ENCODE measurements around the gene ALPL.

ALPL gene

GRCh38 chr1:21491488-21492355 is 17.5 kb upstream of the ALPL start:
- DNase-seq: no peak
- H3K27ac ChIP-seq (ENCODE audit: insufficient read depth, low read length, poor library complexity, severe bottlenecking): no peak overlapping the region
- no peaks in the 10 kb centered on the region for H3K27me3 ChIP-seq (replicated peaks; ENCODE audit: control insufficient read depth, insufficient read depth, low read length, poor library complexity, severe bottlenecking)
- H3K4me1 ChIP-seq (ENCODE audit: control insufficient read depth, insufficient read depth, low read length, poor library complexity, severe bottlenecking): peaks cover 3% of the 10 kb centered on the region
- H3K9me3 ChIP-seq (ENCODE audit: control insufficient read depth, low read length): no peaks in the 10 kb centered on the region
- H3K4me3 ChIP-seq (ENCODE audit: insufficient read depth, low read depth, low read length, poor library complexity, severe bottlenecking): no peak overlapping the region
- H3K36me3 ChIP-seq (ENCODE audit: control insufficient read depth, insufficient read depth, low read length): no peaks in the 10 kb centered on the region

GRCh38 chr1:21492356-21492625 is 16.9 kb upstream of the ALPL start:
- DNase-seq: no peak
- H3K4me1 ChIP-seq (ENCODE audit: control insufficient read depth, insufficient read depth, low read length, poor library complexity, severe bottlenecking): peaks cover 3% of the 10 kb centered on the region
- H3K27me3 ChIP-seq (replicated peaks; ENCODE audit: control insufficient read depth, insufficient read depth, low read length, poor library complexity, severe bottlenecking): no peaks in the 10 kb centered on the region
- H3K36me3 ChIP-seq (ENCODE audit: control insufficient read depth, insufficient read depth, low read length): no peaks in the 10 kb centered on the region
- H3K27ac ChIP-seq (ENCODE audit: insufficient read depth, low read length, poor library complexity, severe bottlenecking): no peak overlapping the region
- H3K9me3 ChIP-seq (ENCODE audit: control insufficient read depth, low read length): no peaks in the 10 kb centered on the region
- H3K4me3 ChIP-seq (ENCODE audit: insufficient read depth, low read depth, low read length, poor library complexity, severe bottlenecking): no peak overlapping the region

GRCh38 chr1:21494196-21494595 is 15.0 kb upstream of the ALPL start:
- DNase-seq: no peak
- Histone ChIP-seq H3K9me3 (ENCODE audit: control insufficient read depth, low read length) (no peaks in the 10 kb centered on the region), H3K27me3 (replicated peaks; ENCODE audit: control insufficient read depth, insufficient read depth, low read length, poor library complexity, severe bottlenecking) (no peaks in the 10 kb centered on the region), H3K27ac (ENCODE audit: insufficient read depth, low read length, poor library complexity, severe bottlenecking) (no peak overlapping the region), H3K36me3 (ENCODE audit: control insufficient read depth, insufficient read depth, low read length) (no peaks in the 10 kb centered on the region), H3K4me3 (ENCODE audit: insufficient read depth, low read depth, low read length, poor library complexity, severe bottlenecking) (no peak overlapping the region), H3K4me1 (ENCODE audit: control insufficient read depth, insufficient read depth, low read length, poor library complexity, severe bottlenecking) (no peaks in the 10 kb centered on the region)

GRCh38 chr1:21495225-21495820 is 13.9 kb upstream of the ALPL start:
- no peaks in the 10 kb centered on the region for H3K9me3 ChIP-seq (ENCODE audit: control insufficient read depth, low read length)
- no peak for DNase-seq
- no peaks in the 10 kb centered on the region for H3K27me3 ChIP-seq (replicated peaks; ENCODE audit: control insufficient read depth, insufficient read depth, low read length, poor library complexity, severe bottlenecking)
- no peaks in the 10 kb centered on the region for H3K4me1 ChIP-seq (ENCODE audit: control insufficient read depth, insufficient read depth, low read length, poor library complexity, severe bottlenecking)
- no peak overlapping the region for H3K27ac ChIP-seq (ENCODE audit: insufficient read depth, low read length, poor library complexity, severe bottlenecking)
- no peak overlapping the region for H3K4me3 ChIP-seq (ENCODE audit: insufficient read depth, low read depth, low read length, poor library complexity, severe bottlenecking)
- H3K36me3 ChIP-seq (ENCODE audit: control insufficient read depth, insufficient read depth, low read length): no peaks in the 10 kb centered on the region

- no peak overlapping the region for H3K4me3 ChIP-seq (ENCODE audit: insufficient read depth, low read depth, low read length, poor library complexity, severe bottlenecking)
- no peaks in the 10 kb centered on the region for H3K27me3 ChIP-seq (replicated peaks; ENCODE audit: control insufficient read depth, insufficient read depth, low read length, poor library complexity, severe bottlenecking)
- no peak for DNase-seq
- no peaks in the 10 kb centered on the region for H3K9me3 ChIP-seq (ENCODE audit: control insufficient read depth, low read length)
- no peak overlapping the region for H3K27ac ChIP-seq (ENCODE audit: insufficient read depth, low read length, poor library complexity, severe bottlenecking)
- H3K36me3 ChIP-seq (ENCODE audit: control insufficient read depth, insufficient read depth, low read length): no peaks in the 10 kb centered on the region
- H3K4me1 ChIP-seq (ENCODE audit: control insufficient read depth, insufficient read depth, low read length, poor library complexity, severe bottlenecking): no peaks in the 10 kb centered on the region
Observed at GRCh38 chr1:21496063-21496462, 13.2 kb upstream of the ALPL start.

- no peaks in the 10 kb centered on the region for H3K4me1 ChIP-seq (ENCODE audit: control insufficient read depth, insufficient read depth, low read length, poor library complexity, severe bottlenecking)
- no peaks in the 10 kb centered on the region for H3K9me3 ChIP-seq (ENCODE audit: control insufficient read depth, low read length)
- H3K27me3 ChIP-seq (replicated peaks; ENCODE audit: control insufficient read depth, insufficient read depth, low read length, poor library complexity, severe bottlenecking): no peaks in the 10 kb centered on the region
- H3K36me3 ChIP-seq (ENCODE audit: control insufficient read depth, insufficient read depth, low read length): no peaks in the 10 kb centered on the region
- H3K27ac ChIP-seq (ENCODE audit: insufficient read depth, low read length, poor library complexity, severe bottlenecking): no peak overlapping the region
- DNase-seq: no peak
- no peak overlapping the region for H3K4me3 ChIP-seq (ENCODE audit: insufficient read depth, low read depth, low read length, poor library complexity, severe bottlenecking)
Observed at GRCh38 chr1:21496886-21497285, 12.3 kb upstream of the ALPL start.

- Histone ChIP-seq H3K27ac (ENCODE audit: insufficient read depth, low read length, poor library complexity, severe bottlenecking) (no peak overlapping the region), H3K4me1 (ENCODE audit: control insufficient read depth, insufficient read depth, low read length, poor library complexity, severe bottlenecking) (no peaks in the 10 kb centered on the region), H3K9me3 (ENCODE audit: control insufficient read depth, low read length) (no peaks in the 10 kb centered on the region), H3K36me3 (ENCODE audit: control insufficient read depth, insufficient read depth, low read length) (no peaks in the 10 kb centered on the region), H3K27me3 (replicated peaks; ENCODE audit: control insufficient read depth, insufficient read depth, low read length, poor library complexity, severe bottlenecking) (no peaks in the 10 kb centered on the region), H3K4me3 (ENCODE audit: insufficient read depth, low read depth, low read length, poor library complexity, severe bottlenecking) (no peak overlapping the region)
- no peak for DNase-seq
Observed at GRCh38 chr1:21497466-21498061, 11.7 kb upstream of the ALPL start.

- Histone ChIP-seq H3K36me3 (ENCODE audit: control insufficient read depth, insufficient read depth, low read length) (no peaks in the 10 kb centered on the region), H3K4me1 (ENCODE audit: control insufficient read depth, insufficient read depth, low read length, poor library complexity, severe bottlenecking) (no peaks in the 10 kb centered on the region), H3K27ac (ENCODE audit: insufficient read depth, low read length, poor library complexity, severe bottlenecking) (no peak overlapping the region), H3K27me3 (replicated peaks; ENCODE audit: control insufficient read depth, insufficient read depth, low read length, poor library complexity, severe bottlenecking) (no peaks in the 10 kb centered on the region), H3K4me3 (ENCODE audit: insufficient read depth, low read depth, low read length, poor library complexity, severe bottlenecking) (no peak overlapping the region), H3K9me3 (ENCODE audit: control insufficient read depth, low read length) (no peaks in the 10 kb centered on the region)
- DNase-seq: no peak
Observed at GRCh38 chr1:21499283-21499950, 9.8 kb upstream of the ALPL start.

- Histone ChIP-seq H3K36me3 (ENCODE audit: control insufficient read depth, insufficient read depth, low read length) (no peaks in the 10 kb centered on the region), H3K4me1 (ENCODE audit: control insufficient read depth, insufficient read depth, low read length, poor library complexity, severe bottlenecking) (peaks cover 4% of the 10 kb centered on the region), H3K4me3 (ENCODE audit: insufficient read depth, low read depth, low read length, poor library complexity, severe bottlenecking) (no peak overlapping the region), H3K27me3 (replicated peaks; ENCODE audit: control insufficient read depth, insufficient read depth, low read length, poor library complexity, severe bottlenecking) (peaks cover 24% of the 10 kb centered on the region), H3K9me3 (ENCODE audit: control insufficient read depth, low read length) (no peaks in the 10 kb centered on the region), H3K27ac (ENCODE audit: insufficient read depth, low read length, poor library complexity, severe bottlenecking) (no peak overlapping the region)
- no peak for DNase-seq
Observed at GRCh38 chr1:21503706-21504377, 5.4 kb upstream of the ALPL start.
